Lower leg skin (tissue), 4 donors: ENCODE results near the gene NRG3. TPM values are rescaled to one million over a fixed set of nuclear protein-coding genes. Genes with fewer than 3 reads are reported as not detected.

Source experiments
- DNase-seq, 2 donors: peaks; one replicate each; pipeline ENCODE4 v3.0.0-alpha.2; 2019; ENCODE audit warnings: low spot score in 2 of 2
- H3K4me3 ChIP-seq: fragments of 200-600 bp; sonication (generic); 2 replicates; pipeline ENCODE4 v1.5.1; 2017; ENCODE audit warnings: mild to moderate bottlenecking, low read depth; ENCODE audit not compliant: poor library complexity, severe bottlenecking
- POLR2A ChIP-seq, 2 donors: fragments of 450-650 bp; IDR thresholded peaks; one replicate each; pipeline ENCODE4 v1.6.1; 2016 to 2017; ENCODE audit warnings: antibody characterized with exemption in 2 of 2, mild to moderate bottlenecking in 1 of 2, moderate library complexity in 1 of 2
- WGBS, 2 donors: methylation state at CpG; one replicate each; pipeline ENCODE4 v1.1.5; 2018; 5-methylcytosine and 5-hydroxymethylcytosine counted together
- intact Hi-C: fragments of 100-400 bp; cut with DNase I; formaldehyde crosslinking; loops from one replicate; pipeline ENCODE4 v1.15.0; 2023; ENCODE audit warnings: low total_unique reads
- total RNA-seq, 4 donors: library from RNA; depleted of rRNA; stranded (reverse); fragments of >200 nt; gene quantifications; one replicate each; pipeline ENCODE4 v1.1.0, GENCODE V29; 2016
- TF ChIP-seq, protein P1 (sequence below), 3 donors: fragments of 450-650 bp; IDR thresholded peaks; one replicate each; pipeline ENCODE4 v1.5.1; 2016; ENCODE audit warnings: antibody characterized with exemption in 3 of 3, mild to moderate bottlenecking in 3 of 3, moderate library complexity in 2 of 3

The NRG3 gene
- total RNA-seq, 4 donors from 2014 or later: 0.15 to 2.5 (median 0.50) TPM

DNA sequence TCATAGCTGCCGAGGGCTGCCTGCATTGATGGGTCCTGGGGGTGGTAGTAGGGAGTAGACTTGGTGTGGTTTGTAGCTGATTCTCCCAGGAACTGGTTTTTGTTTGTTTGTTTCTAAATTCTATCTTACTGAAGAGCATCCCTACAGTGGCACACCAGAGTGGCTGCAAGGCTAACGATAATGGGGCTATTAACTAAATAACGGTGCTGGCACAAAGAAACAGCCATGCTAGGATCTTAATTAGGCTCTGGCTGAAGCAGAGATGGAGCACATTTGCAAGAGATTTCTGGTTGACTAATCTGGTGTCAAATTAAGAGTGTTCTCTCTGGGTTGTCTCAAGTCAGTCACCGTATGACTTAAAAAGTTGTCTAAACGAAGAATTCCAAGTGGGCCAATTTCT lies 590.0 kb downstream of the NRG3 start:
- DNase-seq: no peak
- intact Hi-C loops: no loop called here
- TF ChIP-seq, protein P1, sequence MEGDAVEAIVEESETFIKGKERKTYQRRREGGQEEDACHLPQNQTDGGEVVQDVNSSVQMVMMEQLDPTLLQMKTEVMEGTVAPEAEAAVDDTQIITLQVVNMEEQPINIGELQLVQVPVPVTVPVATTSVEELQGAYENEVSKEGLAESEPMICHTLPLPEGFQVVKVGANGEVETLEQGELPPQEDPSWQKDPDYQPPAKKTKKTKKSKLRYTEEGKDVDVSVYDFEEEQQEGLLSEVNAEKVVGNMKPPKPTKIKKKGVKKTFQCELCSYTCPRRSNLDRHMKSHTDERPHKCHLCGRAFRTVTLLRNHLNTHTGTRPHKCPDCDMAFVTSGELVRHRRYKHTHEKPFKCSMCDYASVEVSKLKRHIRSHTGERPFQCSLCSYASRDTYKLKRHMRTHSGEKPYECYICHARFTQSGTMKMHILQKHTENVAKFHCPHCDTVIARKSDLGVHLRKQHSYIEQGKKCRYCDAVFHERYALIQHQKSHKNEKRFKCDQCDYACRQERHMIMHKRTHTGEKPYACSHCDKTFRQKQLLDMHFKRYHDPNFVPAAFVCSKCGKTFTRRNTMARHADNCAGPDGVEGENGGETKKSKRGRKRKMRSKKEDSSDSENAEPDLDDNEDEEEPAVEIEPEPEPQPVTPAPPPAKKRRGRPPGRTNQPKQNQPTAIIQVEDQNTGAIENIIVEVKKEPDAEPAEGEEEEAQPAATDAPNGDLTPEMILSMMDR (IDR thresholded peaks at IDR 0.05): no peak
- TF ChIP-seq POLR2A (IDR thresholded peaks at IDR 0.05): no peak
- no peak overlapping the region for H3K4me3 ChIP-seq
- WGBS, 2 donors: 72 to 74% methylated on average over 5 of the region's 5 CpGs

DNA sequence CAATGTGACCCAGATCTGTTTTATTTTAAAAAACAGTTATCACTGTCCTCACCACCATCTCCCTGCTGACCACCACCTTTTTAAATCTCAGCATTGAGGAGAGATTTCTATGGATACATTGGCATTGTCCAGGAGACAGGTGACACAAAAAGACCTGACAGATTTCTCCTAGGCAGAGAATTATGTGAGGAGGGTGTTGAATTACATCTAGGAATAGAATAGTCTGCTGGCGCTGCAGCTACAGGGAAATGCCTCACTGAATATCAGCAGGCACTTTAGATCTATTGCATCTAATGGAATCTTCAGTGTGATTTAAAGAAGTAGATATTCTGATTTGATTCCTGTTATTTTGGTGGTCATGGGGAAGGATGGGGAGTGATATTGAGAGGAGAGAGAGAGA lies 593.5 kb downstream of the NRG3 start:
- 94 to 97% methylated on average over 1 of the region's 1 CpG for WGBS, 2 donors
- no peak for TF ChIP-seq POLR2A (IDR thresholded peaks at IDR 0.05)
- TF ChIP-seq, protein P1 (IDR thresholded peaks at IDR 0.05): no peak
- intact Hi-C loops: no loop called here
- DNase-seq: no peak
- no peak overlapping the region for H3K4me3 ChIP-seq

DNA sequence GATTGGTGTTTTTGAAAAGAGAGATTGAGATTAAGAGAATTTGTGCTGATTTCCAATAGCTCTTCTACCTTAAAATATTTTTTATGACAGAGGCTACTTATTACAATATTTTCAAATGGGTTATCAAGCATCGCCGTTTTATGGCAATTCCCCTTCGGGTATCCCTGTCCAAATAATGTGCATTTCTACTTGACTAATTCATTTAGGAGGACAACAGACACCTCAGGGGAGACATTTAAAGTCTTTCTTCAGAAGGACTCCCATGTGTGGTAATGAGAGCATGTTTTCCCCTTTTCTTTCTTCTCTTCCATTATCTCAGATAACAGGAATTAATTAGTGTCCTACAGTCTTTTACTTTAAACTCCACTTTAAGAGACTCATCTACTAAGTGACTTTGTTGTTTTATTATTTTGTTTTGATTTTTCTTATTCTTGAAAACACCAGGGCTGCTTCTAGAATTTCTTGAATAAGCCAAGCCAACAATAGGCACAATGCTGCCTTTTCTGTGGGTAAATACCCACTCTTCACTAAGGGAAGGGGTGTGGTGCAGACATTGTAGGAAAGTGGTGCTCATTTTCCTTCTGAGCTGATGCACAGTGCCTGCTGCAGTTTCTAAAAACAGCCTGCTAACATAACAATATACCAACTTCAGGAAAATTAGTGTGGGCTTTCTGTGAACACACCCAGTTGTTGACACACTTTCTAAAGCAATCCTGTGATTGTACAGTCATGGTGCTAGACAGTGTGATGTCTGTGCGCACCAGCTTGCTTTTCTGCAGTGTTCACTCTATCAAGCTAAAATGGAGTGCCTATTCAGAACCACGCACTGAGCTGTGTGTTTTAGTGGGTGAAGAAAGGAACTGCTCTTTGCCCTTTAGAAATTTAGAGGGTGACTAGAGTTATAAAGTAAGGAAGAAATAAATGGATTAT lies 597.7 kb downstream of the NRG3 start:
- no peak overlapping the region for H3K4me3 ChIP-seq
- no peak for TF ChIP-seq POLR2A (IDR thresholded peaks at IDR 0.05)
- TF ChIP-seq, protein P1 (IDR thresholded peaks at IDR 0.05): no peak
- WGBS, 2 donors: 85 to 88% methylated on average over 5 of the region's 5 CpGs
- no peak for DNase-seq
- intact Hi-C loops: no loop called here

DNA sequence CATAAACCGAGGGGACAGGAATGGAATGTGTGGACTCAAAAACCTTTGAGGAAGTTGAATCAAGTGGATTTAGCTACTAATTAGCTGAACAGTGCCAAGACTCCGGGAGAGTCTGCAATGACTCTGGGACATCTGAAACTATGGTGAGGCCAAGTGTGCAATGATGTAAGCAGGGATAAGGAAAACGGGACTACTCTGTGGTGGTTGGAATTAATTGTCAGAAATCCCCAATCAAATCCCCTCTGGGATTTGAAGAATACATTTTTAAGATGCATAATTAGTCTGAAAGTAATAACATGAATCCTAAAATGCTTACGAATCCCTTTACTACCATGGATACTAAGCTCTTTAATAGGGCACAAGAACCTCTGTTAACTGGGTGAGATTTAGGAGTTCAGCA lies 602.8 kb downstream of the NRG3 start:
- DNase-seq: no peak
- intact Hi-C loops: no loop called here
- no peak overlapping the region for H3K4me3 ChIP-seq
- TF ChIP-seq, protein P1 (IDR thresholded peaks at IDR 0.05): no peak
- TF ChIP-seq POLR2A (IDR thresholded peaks at IDR 0.05): no peak
- 59 to 65% methylated on average over 4 of the region's 4 CpGs for WGBS, 2 donors

DNA sequence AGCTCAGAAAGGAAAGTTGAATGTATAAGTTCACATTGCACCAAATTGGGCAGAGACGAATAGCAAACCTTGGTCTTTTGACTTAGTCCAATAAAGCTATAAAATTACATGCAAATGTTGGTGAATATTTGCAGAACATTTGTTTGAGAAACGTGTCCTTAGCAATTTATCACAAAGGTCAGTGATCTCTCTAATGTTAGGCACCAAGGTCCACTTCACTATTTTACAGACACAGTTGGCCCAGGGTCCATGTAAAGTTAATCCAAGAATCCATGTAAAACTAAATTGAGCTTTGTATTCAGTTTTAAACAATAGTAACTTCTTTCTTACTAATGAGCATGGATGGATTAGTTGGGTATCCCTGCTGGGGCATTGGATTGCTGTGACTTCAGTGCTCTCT lies 617.7 kb downstream of the NRG3 start:
- no peak for DNase-seq
- WGBS, 2 donors: 73 to 79% methylated on average over 2 of the region's 2 CpGs
- intact Hi-C loops: no loop called here
- TF ChIP-seq POLR2A (IDR thresholded peaks at IDR 0.05): no peak
- TF ChIP-seq, protein P1 (IDR thresholded peaks at IDR 0.05): no peak
- no peak overlapping the region for H3K4me3 ChIP-seq
